ENCODE results near the gene TTC8. TPM values are rescaled to one million over a fixed set of nuclear protein-coding genes. Genes with fewer than 3 reads are reported as not detected.

Gene TTC8
- total RNA-seq, 1 donor from 2014 or later: 23.6 TPM

DNA sequence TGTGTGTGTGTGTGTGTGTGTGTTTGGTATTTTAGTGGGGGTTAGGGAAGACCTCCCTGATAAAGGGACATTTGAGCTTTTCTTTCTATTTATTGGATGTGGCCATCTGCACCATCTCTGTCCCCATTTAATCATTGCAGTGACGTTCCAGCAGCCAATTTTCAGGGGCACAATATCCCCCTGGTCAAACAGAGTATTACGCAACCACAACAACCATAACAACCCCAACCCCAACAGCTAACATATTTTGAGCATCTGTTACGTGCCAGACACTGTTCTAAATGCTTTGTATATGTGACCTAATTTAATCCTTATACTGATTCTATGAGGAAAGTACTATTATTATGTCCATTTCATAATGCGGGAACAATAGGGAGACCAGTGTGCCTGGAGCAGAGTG, 87.4 kb downstream of the TTC8 start:
- peaks cover 10% of the 10 kb centered on the region for H3K27me3 Mint-ChIP-seq (ENCODE audit: unreplicated experiment)
- H3K27ac Mint-ChIP-seq (ENCODE audit: unreplicated experiment): no peak overlapping the region
- H3K36me3 Mint-ChIP-seq (ENCODE audit: unreplicated experiment): no peaks in the 10 kb centered on the region
- H3K4me1 Mint-ChIP-seq (ENCODE audit: unreplicated experiment): no peaks in the 10 kb centered on the region
- DNase-seq (ENCODE audit: extremely low spot score, unreplicated experiment): peak; percentile 1
- H3K9me3 Mint-ChIP-seq (ENCODE audit: unreplicated experiment): peaks cover 16% of the 10 kb centered on the region
- TF ChIP-seq, protein P1, sequence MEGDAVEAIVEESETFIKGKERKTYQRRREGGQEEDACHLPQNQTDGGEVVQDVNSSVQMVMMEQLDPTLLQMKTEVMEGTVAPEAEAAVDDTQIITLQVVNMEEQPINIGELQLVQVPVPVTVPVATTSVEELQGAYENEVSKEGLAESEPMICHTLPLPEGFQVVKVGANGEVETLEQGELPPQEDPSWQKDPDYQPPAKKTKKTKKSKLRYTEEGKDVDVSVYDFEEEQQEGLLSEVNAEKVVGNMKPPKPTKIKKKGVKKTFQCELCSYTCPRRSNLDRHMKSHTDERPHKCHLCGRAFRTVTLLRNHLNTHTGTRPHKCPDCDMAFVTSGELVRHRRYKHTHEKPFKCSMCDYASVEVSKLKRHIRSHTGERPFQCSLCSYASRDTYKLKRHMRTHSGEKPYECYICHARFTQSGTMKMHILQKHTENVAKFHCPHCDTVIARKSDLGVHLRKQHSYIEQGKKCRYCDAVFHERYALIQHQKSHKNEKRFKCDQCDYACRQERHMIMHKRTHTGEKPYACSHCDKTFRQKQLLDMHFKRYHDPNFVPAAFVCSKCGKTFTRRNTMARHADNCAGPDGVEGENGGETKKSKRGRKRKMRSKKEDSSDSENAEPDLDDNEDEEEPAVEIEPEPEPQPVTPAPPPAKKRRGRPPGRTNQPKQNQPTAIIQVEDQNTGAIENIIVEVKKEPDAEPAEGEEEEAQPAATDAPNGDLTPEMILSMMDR (IDR thresholded peaks at IDR 0.05): no peak
- H3K4me3 Mint-ChIP-seq (ENCODE audit: unreplicated experiment): no peak overlapping the region

DNA sequence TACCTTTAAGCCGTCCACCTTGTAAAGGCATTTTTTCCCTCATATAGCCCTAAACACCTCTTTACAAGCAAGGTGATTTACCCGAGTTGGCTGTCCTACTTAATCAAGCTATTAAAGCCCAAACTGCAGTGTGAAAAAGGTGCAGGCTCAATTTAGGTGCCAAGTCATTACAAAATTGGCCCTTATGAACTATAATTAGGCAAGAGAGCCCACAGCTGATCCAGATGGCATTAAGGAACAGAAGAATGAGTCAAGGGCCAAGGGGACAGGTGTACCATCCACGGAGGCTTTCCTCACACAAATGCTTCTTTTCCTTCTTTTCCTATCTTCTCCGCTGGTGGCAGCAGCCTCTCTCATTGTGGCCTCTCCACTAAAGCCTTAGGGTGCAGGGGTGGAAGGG, 90.5 kb downstream of the TTC8 start:
- H3K4me1 Mint-ChIP-seq (ENCODE audit: unreplicated experiment): no peaks in the 10 kb centered on the region
- peaks cover 9% of the 10 kb centered on the region for H3K9me3 Mint-ChIP-seq (ENCODE audit: unreplicated experiment)

DNA sequence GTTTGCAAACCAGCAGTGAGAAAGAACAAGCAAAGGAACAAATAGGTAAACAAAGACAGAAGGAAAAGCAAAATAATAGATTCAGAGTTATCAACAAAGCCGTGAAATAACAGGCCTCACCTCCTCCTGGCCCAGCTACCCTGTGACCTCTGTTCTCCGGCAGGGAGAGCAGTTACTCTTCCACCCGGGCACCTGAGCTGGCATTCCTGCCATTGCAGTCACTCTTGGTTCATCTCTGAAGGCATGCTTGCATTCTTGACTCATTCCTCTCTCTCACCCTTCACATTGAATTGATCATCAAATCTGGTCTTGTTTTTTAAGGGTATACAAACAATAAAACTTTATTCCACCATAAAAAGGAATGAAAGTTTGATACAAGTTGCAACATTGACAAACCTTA, 95.1 kb downstream of the TTC8 start:
- no peaks in the 10 kb centered on the region for H3K36me3 Mint-ChIP-seq (ENCODE audit: unreplicated experiment)
- H3K4me1 Mint-ChIP-seq (ENCODE audit: unreplicated experiment): no peaks in the 10 kb centered on the region
- H3K27ac Mint-ChIP-seq (ENCODE audit: unreplicated experiment): no peak overlapping the region
- peaks cover 7% of the 10 kb centered on the region for H3K27me3 Mint-ChIP-seq (ENCODE audit: unreplicated experiment)
- peaks cover 14% of the 10 kb centered on the region for H3K9me3 Mint-ChIP-seq (ENCODE audit: unreplicated experiment)
- TF ChIP-seq, protein P1 (IDR thresholded peaks at IDR 0.05): no peak
- DNase-seq (ENCODE audit: extremely low spot score, unreplicated experiment): no peak
- no peak overlapping the region for H3K4me3 Mint-ChIP-seq (ENCODE audit: unreplicated experiment)

More for the DNA sequence above, 90.5 kb downstream of the TTC8 start:
- Mint-ChIP-seq H3K36me3 (ENCODE audit: unreplicated experiment) (no peaks in the 10 kb centered on the region), H3K4me3 (ENCODE audit: unreplicated experiment) (no peak overlapping the region), H3K27ac (ENCODE audit: unreplicated experiment) (no peak overlapping the region), H3K27me3 (ENCODE audit: unreplicated experiment) (peaks cover 5% of the 10 kb centered on the region)
- no peak for DNase-seq (ENCODE audit: extremely low spot score, unreplicated experiment)
- TF ChIP-seq, protein P1 (IDR thresholded peaks at IDR 0.05): no peak

Other genes with a start within 250 kb of the TTC8 start
- 0.18 and 0.19 TPM in 2 replicates for gene EML5, start 31.7 kb upstream of the TTC8 start, total RNA-seq

Measured in osteocyte (in vitro differentiated cells).